Activated CD4-positive, alpha-beta T cell treated with anti-CD3 and anti-CD28 coated beads, Interleukin-10, Interleukin-2, amounts not matched to agents 100 ng/mL and 50 ng/mL, durations not matched to agents 16 hours and 8 hours (primary cell): ENCODE results near the gene RNF187.
"Not testable (repeated sequence)": the region's sequence is repeated elsewhere in the genome, so short reads cannot be mapped to it uniquely, and the experiment has no call there.

Source experiments
- DNase-seq: peaks from one replicate; pipeline ENCODE4 v3.0.0-alpha.2; 2020

Gene RNF187

GRCh38 chr1:228462560-228462959 is 24.6 kb upstream of the RNF187 start:
- no peak for DNase-seq

DNA sequence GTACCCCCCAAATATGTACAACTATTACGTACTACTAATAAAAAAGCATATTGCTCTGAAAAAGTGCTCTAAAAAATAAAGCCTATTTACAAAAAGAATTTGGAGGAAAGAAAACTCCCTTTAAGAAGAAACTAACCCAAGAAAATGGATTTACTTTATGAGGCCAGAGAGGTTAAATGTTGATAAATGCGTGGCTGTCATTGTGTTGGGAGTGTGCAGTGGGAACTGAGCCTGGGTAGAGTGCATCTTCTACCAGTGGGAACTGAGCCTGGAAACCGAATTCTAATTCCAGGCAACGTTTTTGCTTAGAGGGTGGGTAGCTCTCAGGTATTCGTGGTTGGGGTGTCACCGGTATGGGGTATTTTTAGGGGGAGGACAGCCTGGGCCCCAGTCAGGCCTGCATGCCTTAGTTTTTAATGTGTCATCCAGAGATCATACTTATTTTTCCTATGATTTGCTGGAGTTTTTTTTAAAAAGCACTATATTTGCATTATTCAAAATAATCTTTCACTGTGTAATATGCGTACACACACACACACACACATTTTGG is 24.1 kb upstream of the RNF187 start:
- no peak for DNase-seq

DNA sequence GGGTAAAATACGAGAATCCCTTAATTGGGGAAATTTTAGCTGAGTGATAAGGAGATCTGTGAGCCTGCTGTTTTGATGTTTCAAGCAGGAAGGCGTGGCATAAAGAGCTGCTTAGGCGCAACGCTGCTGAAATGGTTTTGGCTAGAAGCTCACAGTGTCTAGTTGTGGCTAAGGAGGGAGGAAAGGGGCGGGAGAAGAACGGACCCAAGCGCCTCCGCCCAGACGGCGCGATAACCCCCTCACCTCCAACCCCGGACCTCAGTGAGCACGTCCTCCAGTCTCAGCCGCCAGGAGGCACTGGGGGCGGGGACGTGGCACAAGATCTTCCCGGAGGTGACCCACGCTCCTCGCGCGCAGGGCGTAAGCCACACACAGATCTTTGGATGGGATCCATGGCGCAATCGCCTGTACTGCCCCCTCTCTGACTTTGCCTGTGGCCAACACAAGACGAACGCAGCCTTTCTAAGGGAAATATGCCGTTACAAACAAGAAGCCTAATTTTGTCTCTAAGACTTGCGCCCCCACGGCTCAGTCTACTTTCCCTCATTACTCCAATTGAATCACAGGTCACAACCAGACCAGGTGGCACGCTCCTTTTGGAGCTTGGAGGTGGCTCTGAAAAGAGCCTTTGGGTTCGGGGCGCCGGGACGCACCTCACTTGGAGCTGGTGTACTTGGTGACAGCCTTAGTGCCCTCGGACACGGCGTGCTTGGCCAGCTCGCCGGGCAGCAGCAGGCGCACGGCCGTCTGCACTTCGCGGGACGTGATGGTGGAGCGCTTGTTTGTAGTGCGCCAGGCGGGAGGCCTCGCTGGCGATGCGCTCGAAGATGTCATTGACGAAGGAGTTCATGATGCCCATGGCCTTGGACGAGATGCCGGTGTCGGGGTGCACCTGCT is 23.4 kb upstream of the RNF187 start:
- peak; percentile 95 for DNase-seq

- peak; percentile 97 for DNase-seq
Observed at GRCh38 chr1:228464487-228464983, 22.6 kb upstream of the RNF187 start.

DNA sequence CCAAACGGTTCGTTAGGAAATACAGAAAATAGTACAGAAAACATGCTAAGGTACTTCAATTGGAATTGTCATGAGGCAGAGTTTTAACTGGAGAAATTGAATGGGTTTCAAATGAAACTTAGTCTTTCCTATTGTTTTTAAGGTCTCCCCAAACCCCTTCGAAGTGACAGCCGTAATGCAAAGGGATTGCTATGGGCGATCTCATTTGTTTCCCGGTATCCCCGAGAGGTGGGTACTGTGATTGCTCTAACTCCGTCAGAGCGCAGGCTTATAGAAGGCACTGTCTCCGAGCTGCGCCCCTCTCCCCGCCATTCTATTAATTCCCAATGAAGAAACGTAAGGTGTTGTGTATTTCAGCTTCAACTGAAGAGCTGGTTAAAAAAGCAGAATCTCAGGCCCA is 22.0 kb upstream of the RNF187 start:
- DNase-seq: no peak

DNA sequence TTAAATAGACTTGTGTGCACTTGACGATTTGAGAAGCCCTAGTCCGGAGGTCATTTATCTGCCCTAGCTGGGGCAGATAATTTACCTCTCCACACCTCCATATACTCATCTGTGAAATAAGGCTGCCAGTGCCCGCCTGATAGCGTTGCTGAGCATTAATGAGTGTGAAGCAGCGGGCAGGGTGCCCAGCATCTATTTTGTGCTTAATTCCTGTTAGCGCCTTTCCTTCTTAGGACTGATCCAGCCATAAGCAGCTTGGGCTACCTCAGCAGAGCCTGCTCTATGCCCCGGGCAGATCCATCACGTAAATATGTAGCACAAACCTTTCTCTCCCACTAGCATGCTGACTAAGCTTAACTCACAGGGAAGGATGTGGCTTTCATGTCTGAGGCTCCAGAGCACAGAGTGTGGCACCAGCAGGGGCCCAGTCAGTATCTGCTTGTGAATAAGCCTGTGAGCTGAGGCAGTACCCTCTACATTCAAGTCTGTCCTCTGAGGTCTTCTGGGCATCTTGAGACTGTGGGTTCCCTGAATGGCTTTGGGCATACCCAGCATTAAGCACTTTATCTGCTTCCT is 21.5 kb upstream of the RNF187 start:
- peak; percentile 87 for DNase-seq

- DNase-seq: not testable (repeated sequence)
Observed at GRCh38 chr1:228468188-228468587, 19.0 kb upstream of the RNF187 start.

DNA sequence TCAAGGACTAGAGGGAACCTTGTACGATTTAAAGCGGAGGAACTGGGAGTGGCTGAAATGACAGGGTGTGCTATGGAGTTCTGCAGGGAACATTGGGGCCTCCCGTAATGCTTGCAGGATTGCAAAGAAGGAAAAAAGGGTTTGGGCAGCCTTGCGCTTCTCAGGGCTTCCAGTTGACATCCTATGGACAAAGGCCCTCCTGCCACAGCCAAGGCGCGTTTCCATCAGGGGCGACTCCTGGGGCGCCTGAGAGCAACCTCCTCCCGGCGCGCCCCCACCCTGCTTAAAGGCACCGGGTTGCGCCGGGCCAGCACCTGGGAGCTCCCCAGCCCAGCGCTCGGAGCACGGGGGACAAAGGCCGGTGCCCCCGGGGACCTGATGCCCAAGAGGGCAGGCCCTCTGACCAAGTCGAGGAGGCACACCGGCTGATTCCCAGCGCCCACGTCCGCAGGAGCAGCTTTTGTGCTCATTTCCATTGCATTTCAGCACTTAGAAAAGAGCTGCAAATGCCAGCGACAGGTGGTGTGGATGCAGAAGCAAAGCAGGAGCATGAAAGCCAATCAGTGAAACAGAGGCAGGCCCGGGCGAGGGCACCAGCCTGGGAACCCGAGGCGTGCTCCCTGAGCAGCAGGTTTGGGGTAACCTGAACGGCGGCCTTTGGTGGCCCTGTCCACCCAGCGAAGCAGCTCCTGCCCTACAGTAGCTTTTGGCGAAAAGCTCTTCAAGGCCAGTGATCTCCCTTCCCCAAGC is 17.6 kb upstream of the RNF187 start:
- DNase-seq: no peak

DNA sequence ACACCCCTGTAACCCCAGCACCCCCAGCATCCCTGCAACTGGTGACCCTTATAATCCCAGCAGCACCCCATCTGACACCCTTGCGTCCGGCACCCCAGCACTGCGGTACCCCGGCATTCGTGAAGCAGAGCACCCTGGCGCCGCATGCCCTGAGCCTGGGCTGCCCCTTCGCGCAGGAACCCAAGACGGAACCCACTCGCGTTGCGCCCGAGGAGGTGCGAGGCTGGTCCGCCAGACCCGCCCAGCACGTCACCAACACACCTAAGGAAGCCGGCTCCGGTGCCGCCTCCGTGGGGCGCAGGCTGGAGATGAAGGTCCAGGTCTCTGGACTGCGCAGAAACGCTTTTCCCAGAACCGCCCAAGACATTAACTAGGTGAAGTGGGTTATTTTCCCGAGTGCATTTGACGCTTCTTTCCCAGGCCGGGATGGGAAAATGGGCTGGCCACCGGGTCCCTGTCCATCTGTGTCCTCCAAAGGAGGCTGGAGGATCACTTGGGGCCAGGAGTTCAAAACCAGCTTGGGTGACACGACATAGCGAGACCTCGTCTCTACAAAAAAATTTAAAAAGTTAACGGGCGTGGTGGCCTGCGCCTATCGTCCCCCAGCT is 15.9 kb upstream of the RNF187 start:
- DNase-seq: no peak

- DNase-seq: peak; percentile 76
Observed at GRCh38 chr1:228471762-228472398, 15.3 kb upstream of the RNF187 start.

- peak; percentile 26 for DNase-seq
Observed at GRCh38 chr1:228472655-228473054, 14.5 kb upstream of the RNF187 start.

GRCh38 chr1:228474507-228474906 is 12.7 kb upstream of the RNF187 start:
- DNase-seq: no peak

GRCh38 chr1:228475812-228476211 is 11.4 kb upstream of the RNF187 start:
- no peak for DNase-seq

- DNase-seq: no peak
Observed at GRCh38 chr1:228477263-228477662, 9.9 kb upstream of the RNF187 start.

DNA sequence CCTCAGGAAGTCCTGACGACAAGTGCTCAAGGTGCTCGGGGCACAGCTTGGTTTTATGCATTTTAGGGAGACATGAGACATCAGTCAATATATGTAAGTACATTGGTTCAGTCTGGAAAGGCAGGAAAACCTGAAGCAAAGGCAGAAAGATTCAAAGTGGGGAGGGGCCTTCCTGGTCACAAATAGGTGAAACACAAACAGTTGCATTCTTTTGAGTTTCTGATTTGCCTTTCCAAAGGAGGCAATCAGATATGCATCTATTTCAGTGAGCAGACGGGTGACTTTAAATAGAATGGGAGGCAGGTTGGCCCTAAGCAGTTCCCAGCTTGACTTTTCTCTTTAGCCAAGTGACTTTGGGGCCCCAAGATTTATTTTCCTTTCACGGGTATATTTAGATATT is 8.9 kb upstream of the RNF187 start:
- DNase-seq: peak; percentile 24

DNA sequence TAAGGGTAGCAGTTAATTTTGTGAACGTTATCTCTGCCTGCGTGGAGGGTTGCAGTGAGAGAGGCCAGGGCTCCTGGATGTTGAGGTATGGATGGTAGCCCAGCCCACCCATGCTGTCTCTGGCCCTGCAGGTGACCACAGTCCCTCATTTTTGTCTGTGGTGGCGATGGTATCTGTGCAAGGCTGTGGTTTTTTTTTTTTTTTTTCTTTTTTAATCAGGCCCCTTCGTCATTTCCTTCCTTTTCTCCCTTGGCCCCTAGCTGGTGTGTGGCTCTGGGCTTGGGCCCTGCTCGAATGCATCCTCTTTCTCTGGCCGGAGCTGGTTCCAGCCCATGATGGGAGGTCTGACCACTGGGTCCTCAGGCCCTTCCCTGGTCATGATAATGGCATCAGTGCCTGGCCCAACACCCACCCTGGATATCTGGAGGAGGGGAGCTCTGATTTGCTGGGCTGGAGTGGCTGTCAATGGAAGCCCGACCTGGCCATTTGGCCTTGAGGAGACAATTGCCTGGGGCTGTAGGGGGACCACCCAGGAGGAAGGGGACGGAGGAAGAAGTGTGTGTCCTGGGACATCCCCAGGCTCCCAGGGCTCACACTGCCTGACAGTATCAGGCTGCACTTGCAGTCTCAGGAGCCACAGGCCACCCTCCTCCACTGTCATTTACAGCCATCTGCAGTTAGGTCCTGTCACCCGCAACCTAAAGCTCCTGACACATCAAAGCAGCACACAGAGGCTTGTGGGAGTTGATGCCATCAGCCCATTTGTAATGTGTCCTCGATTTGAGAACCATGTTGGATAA is 8.1 kb upstream of the RNF187 start:
- DNase-seq: peak; percentile 58

DNA sequence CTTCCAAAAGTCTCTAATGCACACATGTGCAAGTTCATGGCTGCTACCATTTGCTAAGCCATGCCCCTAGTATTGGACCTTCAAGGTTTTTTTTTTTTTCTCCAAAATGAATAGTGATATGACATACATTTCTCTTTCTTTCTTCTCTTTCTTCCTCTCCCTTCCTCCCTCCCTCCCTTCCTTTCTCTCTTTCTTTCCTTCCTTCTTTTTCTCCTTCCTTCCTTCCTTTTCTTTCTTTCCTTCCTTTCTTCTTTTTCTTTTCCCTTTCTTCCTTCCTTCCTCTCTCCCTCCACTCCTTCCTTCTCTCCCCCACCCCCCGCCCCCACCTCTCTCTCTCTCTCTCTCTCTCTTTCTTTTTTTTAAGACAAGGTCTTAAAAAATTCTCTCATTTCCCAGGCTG is 3.4 kb upstream of the RNF187 start:
- no peak for DNase-seq

DNA sequence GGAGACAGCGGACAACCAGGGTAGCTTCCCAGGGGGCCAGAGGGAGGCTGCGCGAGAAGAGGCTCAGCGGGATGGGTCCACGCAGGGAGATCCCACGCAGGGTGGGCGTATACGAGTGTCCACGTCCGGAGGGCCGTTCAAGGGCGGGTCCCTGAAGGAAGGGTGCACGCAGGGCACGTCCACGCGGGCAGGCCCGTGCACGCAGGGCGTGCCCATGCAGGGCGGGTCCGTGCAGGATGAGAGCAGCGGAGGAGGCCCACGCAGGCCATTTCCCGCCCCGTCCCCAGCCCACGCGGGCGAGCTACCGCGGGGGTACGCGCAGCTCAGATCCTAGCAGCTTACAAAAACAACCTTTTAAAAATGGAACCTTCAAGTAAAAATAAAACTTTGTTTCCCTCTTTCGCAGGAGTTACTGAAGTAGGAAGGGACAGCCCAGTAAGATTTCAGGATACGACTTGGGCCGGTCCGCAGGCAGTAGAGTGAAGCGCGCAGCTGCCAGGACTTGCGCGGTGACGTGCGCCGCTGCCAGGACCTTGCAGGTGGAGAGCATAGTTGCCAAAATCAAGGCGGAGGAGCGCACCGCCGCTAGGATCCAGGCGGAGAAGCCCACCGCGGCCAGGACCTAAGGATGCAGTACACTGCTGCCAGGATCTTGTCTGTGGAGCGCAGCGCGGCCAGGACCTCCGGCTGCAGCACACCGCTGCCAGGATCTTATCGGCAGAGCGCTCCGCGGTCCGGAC is 416 bp upstream of the RNF187 start:
- peak; percentile 91 for DNase-seq

DNA sequence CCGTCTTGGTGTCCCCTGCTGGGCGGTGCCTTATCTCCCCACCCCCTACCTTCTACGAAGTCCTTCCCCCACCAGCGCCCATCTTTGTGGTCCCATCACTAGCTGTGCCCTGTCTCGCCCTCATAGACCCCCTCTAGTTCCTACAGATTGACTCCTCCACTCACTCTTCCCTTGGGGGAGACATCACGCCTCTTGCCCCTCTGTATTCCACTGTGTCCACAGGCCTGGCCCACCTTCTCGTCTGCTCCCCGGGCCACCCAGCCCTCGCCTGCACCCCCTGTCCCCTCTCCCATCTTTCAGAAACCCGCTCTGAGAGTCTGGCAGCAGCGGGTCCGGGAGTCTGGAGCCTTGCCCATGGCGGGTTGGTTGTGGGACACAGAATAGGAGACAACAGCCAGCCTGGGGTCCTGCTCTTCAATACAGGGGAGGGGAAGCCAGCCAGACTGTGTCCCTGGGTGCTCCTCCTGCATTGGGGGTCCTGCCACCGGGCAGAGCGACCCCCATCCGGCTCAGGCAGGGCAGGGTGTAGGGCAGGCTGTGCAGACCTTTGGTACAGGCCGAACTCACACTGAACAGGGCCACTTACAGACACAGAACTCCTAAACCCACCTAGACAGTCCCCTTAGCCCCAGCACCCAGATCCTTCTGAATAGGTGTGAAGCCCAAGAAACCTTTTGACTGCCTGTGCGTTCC is 1.1 kb downstream of the RNF187 start:
- no peak for DNase-seq
